Endodermal cell (in vitro differentiated cells): ENCODE results near the gene FAM133A. TPM values are rescaled to one million over a fixed set of nuclear protein-coding genes. Genes with fewer than 3 reads are reported as not detected.

Source experiments
- DNase-seq: peaks from one replicate; pipeline ENCODE4 v3.0.0-alpha.2; 2017
- H3K27ac ChIP-seq: 2 replicates; pipeline ENCODE4 v1.5.1; 2013; ENCODE audit warnings: mild to moderate bottlenecking, low read depth, low read length, moderate library complexity
- H3K27me3 ChIP-seq: 2 replicates; pipeline ENCODE4 v1.6.1; 2013; ENCODE audit warnings: mild to moderate bottlenecking, low read length, moderate library complexity; ENCODE audit not compliant: insufficient read depth, control insufficient read depth, poor library complexity, severe bottlenecking
- H3K36me3 ChIP-seq: 2 replicates; pipeline ENCODE4 v1.7.0; 2013; ENCODE audit warnings: mild to moderate bottlenecking, low read length, moderate library complexity; ENCODE audit not compliant: control insufficient read depth, insufficient read depth
- H3K4me1 ChIP-seq: one replicate; pipeline ENCODE4 v1.7.0; 2013; ENCODE audit warnings: low read length; ENCODE audit not compliant: control insufficient read depth, insufficient read depth
- H3K4me3 ChIP-seq: 2 replicates; pipeline ENCODE4 v1.5.1; 2013; ENCODE audit warnings: mild to moderate bottlenecking, low read length, moderate library complexity
- H3K9ac ChIP-seq: 2 replicates; pipeline ENCODE4 v1.6.1; 2013; ENCODE audit warnings: mild to moderate bottlenecking, low read length, moderate library complexity; ENCODE audit not compliant: poor library complexity, severe bottlenecking; ENCODE audit errors: extremely low read depth
- H3K9me3 ChIP-seq: 2 replicates; pipeline ENCODE4 v1.6.1; 2013; ENCODE audit warnings: mild to moderate bottlenecking, low read length, moderate library complexity; ENCODE audit not compliant: control insufficient read depth
- H3K27ac Mint-ChIP-seq: 2 replicates; pipeline ENCODE4 v1.8.0; 2020; ENCODE audit warnings: mixed read lengths
- H3K27me3 Mint-ChIP-seq: 2 replicates; pipeline ENCODE4 v1.8.0; 2021; ENCODE audit warnings: mild to moderate bottlenecking, mixed read lengths; ENCODE audit not compliant: insufficient read depth
- H3K36me3 Mint-ChIP-seq: 2 replicates; pipeline ENCODE4 v1.8.0; 2020; ENCODE audit warnings: low read depth, mixed read lengths
- H3K4me1 Mint-ChIP-seq: 2 replicates; pipeline ENCODE4 v1.8.0; 2020; ENCODE audit warnings: mixed read lengths
- H3K4me3 Mint-ChIP-seq: 2 replicates; pipeline ENCODE4 v1.8.0; 2020; ENCODE audit warnings: mild to moderate bottlenecking, moderate library complexity, mixed read lengths
- H3K9me3 Mint-ChIP-seq: 2 replicates; pipeline ENCODE4 v1.8.0; 2020; ENCODE audit warnings: mild to moderate bottlenecking, mixed read lengths
- WGBS, 2 experiments: methylation state at CpG; one replicate each; pipeline versions ENCODE4 v1.1.5 to v1.1.7; 2013; ENCODE audit warnings: missing lambda C conversion rate in 2 of 2, mixed read lengths in 1 of 2; ENCODE audit not compliant: insufficient coverage in 1 of 2, insufficient read length in 1 of 2; 5-methylcytosine and 5-hydroxymethylcytosine counted together
- total RNA-seq, 2 donors: library from RNA; stranded (reverse); fragmentation: NEBNext Ultra II Directional in 1 of 2; extraction: Animal tissue kit (Norgen Biotek cat#: 25700) in 1 of 2; gene quantifications; 2 replicates in 1 of 2; 3 replicates in 1 of 2; pipeline ENCODE4 v1.2.1, GENCODE V29; 2021
- TF ChIP-seq, protein P1 (sequence below): fragments of 200-600 bp; sonication (generic); conservative IDR thresholded peaks from 2 replicates; pipeline ENCODE4 v1.5.0; 2021; ENCODE audit warnings: antibody characterized with exemption, mild to moderate bottlenecking

Gene FAM133A
- total RNA-seq, 2 donors from 2014 or later = 0.22 to 0.33 TPM

DNA sequence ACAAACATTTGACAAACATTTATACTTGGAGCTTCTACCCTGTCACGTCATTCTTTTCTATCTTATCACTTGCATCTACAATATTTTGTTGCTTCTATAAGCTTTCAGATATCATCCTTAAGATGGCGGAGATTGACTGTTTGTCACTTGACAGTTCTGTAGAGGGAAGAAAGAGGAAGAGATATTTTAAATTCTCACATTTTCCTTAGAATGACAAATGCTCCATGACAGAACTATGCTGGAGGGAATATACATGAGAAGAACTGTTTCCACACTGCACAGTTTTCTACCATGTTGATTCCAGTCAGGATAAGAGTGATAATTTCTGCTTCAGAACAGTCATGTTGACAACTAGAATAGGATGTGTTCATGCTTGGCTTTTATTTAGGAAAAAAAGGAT lies 29.7 kb downstream of the FAM133A start:
- no peak for DNase-seq
- no peaks in the 10 kb centered on the region for H3K27me3 ChIP-seq
- no peaks in the 10 kb centered on the region for H3K9me3 ChIP-seq
- H3K4me3 ChIP-seq = no peak overlapping the region
- TF ChIP-seq, protein P1, sequence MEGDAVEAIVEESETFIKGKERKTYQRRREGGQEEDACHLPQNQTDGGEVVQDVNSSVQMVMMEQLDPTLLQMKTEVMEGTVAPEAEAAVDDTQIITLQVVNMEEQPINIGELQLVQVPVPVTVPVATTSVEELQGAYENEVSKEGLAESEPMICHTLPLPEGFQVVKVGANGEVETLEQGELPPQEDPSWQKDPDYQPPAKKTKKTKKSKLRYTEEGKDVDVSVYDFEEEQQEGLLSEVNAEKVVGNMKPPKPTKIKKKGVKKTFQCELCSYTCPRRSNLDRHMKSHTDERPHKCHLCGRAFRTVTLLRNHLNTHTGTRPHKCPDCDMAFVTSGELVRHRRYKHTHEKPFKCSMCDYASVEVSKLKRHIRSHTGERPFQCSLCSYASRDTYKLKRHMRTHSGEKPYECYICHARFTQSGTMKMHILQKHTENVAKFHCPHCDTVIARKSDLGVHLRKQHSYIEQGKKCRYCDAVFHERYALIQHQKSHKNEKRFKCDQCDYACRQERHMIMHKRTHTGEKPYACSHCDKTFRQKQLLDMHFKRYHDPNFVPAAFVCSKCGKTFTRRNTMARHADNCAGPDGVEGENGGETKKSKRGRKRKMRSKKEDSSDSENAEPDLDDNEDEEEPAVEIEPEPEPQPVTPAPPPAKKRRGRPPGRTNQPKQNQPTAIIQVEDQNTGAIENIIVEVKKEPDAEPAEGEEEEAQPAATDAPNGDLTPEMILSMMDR = no peak
- no peaks in the 10 kb centered on the region for H3K36me3 ChIP-seq
- peaks cover 25% of the 10 kb centered on the region for H3K4me1 Mint-ChIP-seq
- WGBS, 2 experiments = 80% methylated on average over 1 of the region's 2 CpGs; no CpG with 5 or more reads in 1 of the 2 experiments
- no peaks in the 10 kb centered on the region for H3K27me3 Mint-ChIP-seq
- H3K27ac ChIP-seq = no peak overlapping the region
- no peaks in the 10 kb centered on the region for H3K4me1 ChIP-seq
- no peak overlapping the region for H3K9ac ChIP-seq
- no peaks in the 10 kb centered on the region for H3K9me3 Mint-ChIP-seq
- H3K27ac Mint-ChIP-seq = no peak overlapping the region
- H3K4me3 Mint-ChIP-seq = no peak overlapping the region
- H3K36me3 Mint-ChIP-seq = no peaks in the 10 kb centered on the region

DNA sequence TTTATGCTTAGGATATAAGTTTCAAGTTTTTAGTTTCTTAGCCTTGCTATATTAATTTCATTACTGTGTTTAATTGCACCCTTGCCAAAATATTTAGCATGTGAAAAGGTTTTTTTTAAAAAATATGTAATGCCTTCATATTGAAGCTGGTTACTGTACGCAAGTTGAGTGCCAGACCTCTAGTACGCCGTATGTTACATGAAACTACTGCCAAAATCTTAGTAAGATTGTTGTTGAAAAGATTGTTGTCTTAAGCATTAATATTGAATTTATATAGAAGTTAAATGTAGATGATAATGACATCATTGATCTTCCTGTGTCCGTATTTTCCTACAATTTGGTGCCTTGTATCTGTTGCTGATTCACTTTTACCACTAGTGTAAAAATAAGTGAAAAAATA lies 37.1 kb downstream of the FAM133A start:
- Histone ChIP-seq H3K27ac (no peak overlapping the region), H3K4me1 (no peaks in the 10 kb centered on the region), H3K36me3 (no peaks in the 10 kb centered on the region), H3K9ac (no peak overlapping the region), H3K27me3 (no peaks in the 10 kb centered on the region), H3K9me3 (no peaks in the 10 kb centered on the region), H3K4me3 (no peak overlapping the region)
- Mint-ChIP-seq H3K36me3 (no peaks in the 10 kb centered on the region), H3K9me3 (no peaks in the 10 kb centered on the region), H3K4me3 (no peak overlapping the region), H3K4me1 (peaks cover 22% of the 10 kb centered on the region), H3K27me3 (no peaks in the 10 kb centered on the region), H3K27ac (no peak overlapping the region)
- no peak for DNase-seq
- WGBS, 2 experiments = 95% methylated on average over 4 of the region's 4 CpGs; no CpG with 5 or more reads in 1 of the 2 experiments
- TF ChIP-seq, protein P1 = no peak

DNA sequence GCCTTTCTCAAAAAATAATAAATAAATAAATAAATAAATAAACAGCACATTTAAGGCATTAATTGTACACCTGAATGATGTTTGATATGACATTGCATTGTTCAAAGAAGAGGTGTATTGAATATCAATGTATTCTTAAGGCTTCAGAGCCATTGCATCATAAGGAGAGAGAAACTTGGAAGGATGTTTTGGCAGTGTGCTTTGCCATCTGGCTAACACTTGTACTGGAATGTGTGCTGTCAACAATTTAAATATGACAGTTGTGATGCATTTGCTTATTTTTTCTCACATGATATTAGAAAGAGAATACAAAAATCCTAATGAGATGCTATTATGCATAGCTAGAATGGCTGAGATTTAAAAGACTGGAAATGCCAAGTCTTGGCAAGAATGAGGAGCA lies 67.8 kb downstream of the FAM133A start:
- Histone ChIP-seq H3K9me3 (no peaks in the 10 kb centered on the region), H3K9ac (no peak overlapping the region), H3K27me3 (no peaks in the 10 kb centered on the region), H3K4me3 (no peak overlapping the region), H3K4me1 (no peaks in the 10 kb centered on the region), H3K36me3 (no peaks in the 10 kb centered on the region), H3K27ac (no peak overlapping the region)
- Mint-ChIP-seq H3K36me3 (no peaks in the 10 kb centered on the region), H3K27me3 (no peaks in the 10 kb centered on the region), H3K9me3 (no peaks in the 10 kb centered on the region), H3K4me1 (peaks cover 3% of the 10 kb centered on the region), H3K4me3 (no peak overlapping the region), H3K27ac (no peak overlapping the region)
- TF ChIP-seq, protein P1 = no peak
- no peak for DNase-seq
